GM04504 (cell line): ENCODE data around the gene COL11A1.
A peak's percentile ranks its signal among the peaks of the same experiment; 100 is the strongest.

Experiments used
- DNase-seq: peaks from one replicate; pipeline ENCODE4 v3.0.0-alpha.2; 2012; ENCODE audit warnings: low read depth

The COL11A1 gene

GRCh38 chr1:102899935-102900334, 208.4 kb downstream of the COL11A1 start:
- no peak for DNase-seq

DNA sequence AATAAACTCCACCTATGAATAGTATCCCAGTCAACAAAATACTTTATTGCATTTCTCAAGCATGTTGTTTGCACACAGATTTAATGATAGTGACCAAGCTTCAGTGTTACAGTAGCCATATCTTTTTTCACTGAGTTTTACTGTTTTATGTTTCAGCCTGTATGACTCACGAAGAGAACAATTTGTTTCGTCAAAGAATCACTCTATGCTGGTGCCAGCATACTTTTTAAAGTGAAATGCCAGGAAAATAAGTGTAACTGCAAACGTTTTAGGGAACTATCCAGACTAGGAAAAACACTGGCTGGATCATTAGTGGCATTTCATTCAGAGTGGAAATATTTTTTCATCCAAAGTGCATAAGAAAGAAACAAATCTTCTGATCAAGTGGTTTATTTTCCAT, 210.8 kb downstream of the COL11A1 start:
- DNase-seq, result peak; percentile 59

- DNase-seq, result no peak
These were observed 211.6 kb downstream of the COL11A1 start for GRCh38 chr1:102896771-102897170.

DNA sequence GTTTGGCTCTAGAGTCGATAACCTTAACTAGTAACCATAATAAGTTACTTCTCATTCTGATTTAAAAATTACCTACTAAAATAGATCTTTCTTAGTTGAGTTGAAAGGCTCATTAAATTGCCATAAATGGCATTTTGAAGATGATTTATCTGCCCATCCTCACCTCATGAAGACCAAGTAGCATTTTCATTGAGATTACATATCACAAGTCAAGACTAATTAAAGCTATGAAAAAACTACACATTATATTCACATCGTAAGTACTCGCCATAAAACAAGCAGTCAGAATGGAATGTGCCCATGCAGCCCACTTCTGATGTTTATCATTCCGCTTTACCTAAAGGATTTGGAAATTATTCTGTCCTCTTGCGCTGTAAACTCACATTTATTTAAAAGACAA, 212.0 kb downstream of the COL11A1 start:
- no peak for DNase-seq

- DNase-seq, result peak; percentile 32
These were observed 216.3 kb downstream of the COL11A1 start for GRCh38 chr1:102891868-102892625.

DNA sequence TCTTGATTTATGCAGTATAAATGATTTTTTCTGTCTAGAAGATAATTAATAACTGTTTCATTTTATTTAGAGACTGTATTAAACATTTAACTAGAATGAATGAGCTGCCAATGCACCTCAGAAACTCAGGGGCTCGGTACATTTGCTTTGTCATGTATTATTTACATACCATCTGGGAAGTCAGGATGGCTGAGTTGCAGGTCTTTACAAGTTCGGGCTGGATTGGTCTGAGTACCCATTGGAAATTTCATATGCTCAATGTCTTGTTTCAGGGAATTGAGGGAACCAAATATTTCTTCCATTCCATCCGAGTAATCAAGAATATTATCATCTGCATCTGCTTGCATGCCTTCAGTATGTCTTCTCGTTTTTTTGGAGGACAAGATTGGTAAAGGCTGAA, 221.7 kb downstream of the COL11A1 start:
- no peak for DNase-seq

DNA sequence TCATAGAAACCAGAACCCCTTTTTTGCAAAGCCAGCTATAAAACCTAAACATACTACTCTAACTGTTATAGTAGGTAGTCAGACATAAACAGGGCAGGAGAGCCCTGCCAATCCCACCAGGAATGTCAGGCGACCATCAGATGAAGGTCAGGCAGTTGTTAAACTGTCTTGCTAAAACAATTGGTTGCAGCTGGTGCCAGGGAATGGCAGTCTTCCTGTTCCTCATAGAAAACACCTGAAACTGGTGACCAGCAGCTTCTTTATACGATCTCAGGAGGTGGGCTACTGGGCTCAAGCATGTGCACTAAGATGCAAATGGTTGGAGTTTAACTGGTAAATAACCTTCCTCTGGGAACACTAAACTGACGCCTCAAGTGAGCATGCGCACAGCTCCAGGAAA, 224.1 kb downstream of the COL11A1 start:
- no peak for DNase-seq

- DNase-seq, result peak; percentile 59
These were observed 228.8 kb downstream of the COL11A1 start for GRCh38 chr1:102879439-102879993.

DNA sequence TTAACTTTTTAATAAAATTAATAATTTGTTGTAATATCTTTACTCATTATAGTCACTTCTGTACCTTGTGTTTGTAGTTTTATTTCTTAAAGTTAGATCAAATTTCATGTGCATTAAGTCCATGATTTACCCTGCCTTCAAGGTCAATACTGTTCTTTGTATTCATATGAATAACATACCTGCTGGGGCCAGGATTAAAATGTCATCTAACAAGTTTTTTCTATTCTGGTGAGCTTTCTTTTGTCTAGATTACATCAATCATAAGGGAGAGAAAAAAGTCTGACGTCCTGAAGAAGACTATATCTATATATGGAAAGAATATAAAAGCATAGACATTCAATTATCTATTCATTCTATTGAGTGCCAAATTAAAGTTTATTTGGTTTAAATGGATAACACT, 232.6 kb downstream of the COL11A1 start:
- no peak for DNase-seq

- DNase-seq, result no peak
These were observed 235.8 kb downstream of the COL11A1 start for GRCh38 chr1:102872526-102872925.

DNA sequence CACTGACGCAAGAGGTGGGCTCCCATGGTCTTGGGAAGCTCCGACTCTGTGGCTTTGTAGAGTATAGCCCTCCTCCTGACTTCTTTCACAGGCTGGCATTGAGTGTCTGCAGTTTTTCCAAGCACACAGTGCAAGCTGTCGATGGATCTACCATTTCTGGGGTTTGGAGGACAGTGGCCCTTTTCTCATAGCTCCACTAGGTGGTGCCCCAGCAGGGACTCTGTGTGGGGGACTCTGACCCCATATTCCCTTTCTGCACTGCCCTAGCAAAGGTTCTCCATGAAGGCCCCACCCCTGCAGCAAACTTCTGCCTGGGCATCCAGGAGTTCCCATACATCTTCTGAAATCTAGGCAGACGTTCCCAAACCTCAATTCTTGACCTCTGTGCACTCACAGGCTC, 236.2 kb downstream of the COL11A1 start:
- DNase-seq, result no peak

GRCh38 chr1:102863704-102864103, 244.6 kb downstream of the COL11A1 start:
- DNase-seq, result no peak

- DNase-seq, result no peak
These were observed 247.1 kb downstream of the COL11A1 start for GRCh38 chr1:102861247-102861646.

GRCh38 chr1:102858695-102859094, 249.6 kb downstream of the COL11A1 start:
- DNase-seq, result peak; percentile 84

DNA sequence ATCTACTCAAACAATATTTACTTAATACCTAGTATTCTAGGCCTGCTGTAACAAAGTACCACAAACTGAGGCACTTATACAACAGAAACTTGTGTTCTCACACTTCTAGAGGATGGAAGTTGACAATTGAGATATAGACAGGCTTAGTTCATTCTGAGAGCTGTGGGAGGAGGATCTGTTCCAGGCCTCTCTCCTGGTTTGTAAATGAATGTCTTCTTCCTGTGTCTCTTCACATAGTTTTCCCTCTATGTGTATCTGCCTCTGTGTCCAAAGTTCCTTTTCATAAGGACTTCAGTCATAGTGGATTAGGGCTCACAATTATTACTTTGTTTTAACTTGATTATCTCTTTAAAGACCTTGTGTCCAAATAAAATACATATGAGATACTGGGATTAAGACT, 251.1 kb downstream of the COL11A1 start:
- no peak for DNase-seq

- DNase-seq, result no peak
These were observed 254.6 kb downstream of the COL11A1 start for GRCh38 chr1:102853701-102854187.

DNA sequence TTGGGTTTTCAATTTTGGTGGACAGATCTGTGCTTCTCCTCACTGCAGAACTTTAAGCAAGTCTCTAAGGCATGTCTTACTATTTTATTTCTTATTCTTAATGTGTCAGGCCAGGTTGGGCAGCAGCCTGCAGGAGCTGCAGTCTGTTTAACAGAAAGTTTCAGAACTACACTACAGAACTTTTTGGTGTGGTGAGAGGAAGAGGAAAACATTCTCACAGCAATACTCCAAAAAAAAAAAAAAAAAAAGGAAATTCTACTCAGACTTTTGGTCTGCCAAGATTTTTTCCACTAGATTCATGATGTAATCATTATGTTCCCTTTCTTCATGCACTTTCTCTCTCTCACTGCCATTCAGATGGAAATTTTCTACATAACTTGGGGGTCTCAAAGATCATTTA, 255.2 kb downstream of the COL11A1 start:
- DNase-seq, result no peak

GRCh38 chr1:102852613-102853012, 255.7 kb downstream of the COL11A1 start:
- DNase-seq, result no peak

- no peak for DNase-seq
These were observed 256.7 kb downstream of the COL11A1 start for GRCh38 chr1:102851616-102852015.

GRCh38 chr1:102842606-102843005, 265.7 kb downstream of the COL11A1 start:
- no peak for DNase-seq

GRCh38 chr1:102840741-102841140, 267.6 kb downstream of the COL11A1 start:
- DNase-seq, result no peak

DNA sequence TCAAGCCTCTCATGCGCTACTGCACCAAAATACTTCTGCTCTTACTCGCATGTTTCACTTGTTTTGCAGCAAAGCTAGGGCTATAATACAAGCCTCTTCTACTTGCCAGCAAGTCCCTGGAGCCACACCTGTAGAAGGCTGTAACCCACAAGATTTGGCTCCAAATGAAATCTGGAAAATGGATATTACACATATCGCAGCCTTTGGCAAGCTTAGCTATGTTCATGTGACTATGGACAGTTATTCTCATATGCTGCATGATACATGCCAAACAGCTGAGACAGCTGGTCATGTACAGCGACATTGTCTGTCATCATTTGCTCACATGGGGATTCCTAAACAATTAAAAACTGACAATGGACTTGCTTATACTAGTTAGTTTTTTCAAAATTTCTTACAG, 270.3 kb downstream of the COL11A1 start:
- no peak for DNase-seq

GRCh38 chr1:102837551-102837950, 270.8 kb downstream of the COL11A1 start:
- no peak for DNase-seq

- DNase-seq, result no peak
These were observed 271.3 kb downstream of the COL11A1 start for GRCh38 chr1:102836991-102837390.
